GM12878 (cell line): ENCODE measurements around the gene MPZL3. TPM values are rescaled to one million over a fixed set of nuclear protein-coding genes. Genes with fewer than 3 reads are reported as not detected.
A peak's percentile ranks its signal among the peaks of the same experiment; 100 is the strongest.

Experiments used
- ATAC-seq: fragments of 200-7000 bp; cut with Tn5 transposase; 3 replicates; pipeline ENCODE4 v1.9.1; 2020; ENCODE audit warnings: mild to moderate bottlenecking, moderate library complexity
- BruUV-seq: library from RNA; stranded (reverse); fragments of 400-500 nt; replicated peaks from 2 replicates; lab custom pipeline; 2021; lab: Mats Ljungman, UMichigan
- CTCF ChIA-PET: fragments of 300-600 bp; sonication (Branson Sonifier 250); formaldehyde crosslinking; extraction: SDS; loops from one replicate; lab custom pipeline; 2021; ENCODE audit warnings: inconsistent platforms; lab: Yijun Ruan, JAX
- POLR2A ChIA-PET: fragments of 350-600 bp; formaldehyde crosslinking; extraction: SDS; loops from one replicate; lab custom pipeline; 2021; ENCODE audit warnings: inconsistent platforms; lab: Charles Lee
- RAD21 ChIA-PET: fragments of 300-600 bp; sonication (Branson Sonifier 250); formaldehyde crosslinking; loops from one replicate; lab custom pipeline; 2023; ENCODE audit warnings: antibody characterized with exemption; ENCODE audit not compliant: unreplicated experiment; lab: Charles Lee
- SMC1A ChIA-PET: fragments of 300-600 bp; sonication (Branson Sonifier 250); formaldehyde crosslinking; loops from one replicate; lab custom pipeline; 2023; ENCODE audit not compliant: unreplicated experiment, uncharacterized antibody; lab: Charles Lee
- DNase-seq: peaks from one replicate; pipeline ENCODE4 v3.0.0-alpha.2; 2011; ENCODE audit warnings: low read depth, low spot score
- FAIRE-seq: peaks from 3 replicates; lab custom pipeline; 2011; peaks lifted over from hg19 to GRCh38; lab: Jason Lieb, UNC
- H2AFZ ChIP-seq: 2 replicates; pipeline ENCODE4 v1.6.0; 2011; ENCODE audit warnings: low read depth, low read length, control low read depth; ENCODE audit not compliant: control insufficient read depth
- H3K27ac ChIP-seq: 2 replicates; pipeline ENCODE4 v1.5.1; 2011; ENCODE audit warnings: control low read depth; ENCODE audit not compliant: control insufficient read depth, insufficient read depth
- H3K27me3 ChIP-seq, 2 experiments: replicated peaks in 1 of 2; 2 replicates each; pipeline versions ENCODE4 v1.6.0 to v1.6.1; 2011; ENCODE audit warnings: low read length in 1 of 2; ENCODE audit not compliant: control insufficient read depth in 2 of 2, insufficient read depth in 2 of 2
- H3K36me3 ChIP-seq, 2 experiments: 2 replicates each; pipeline ENCODE4 v1.5.1; 2011; ENCODE audit warnings: low read length in 1 of 2; ENCODE audit not compliant: control insufficient read depth in 2 of 2, insufficient read depth in 2 of 2
- H3K4me1 ChIP-seq: 2 replicates; pipeline ENCODE4 v1.6.1; 2011; ENCODE audit warnings: mild to moderate bottlenecking, low read length, moderate library complexity, mixed read lengths; ENCODE audit not compliant: control insufficient read depth, insufficient read depth
- H3K4me2 ChIP-seq: 2 replicates; pipeline ENCODE4 v1.6.0; 2011; ENCODE audit warnings: control low read depth; ENCODE audit not compliant: control insufficient read depth, insufficient read depth
- H3K4me3 ChIP-seq: fragments of 200-600 bp; sonication (generic); 2 replicates; pipeline ENCODE4 v1.5.1; 2016
- H3K79me2 ChIP-seq: 2 replicates; pipeline ENCODE4 v1.6.0; 2011; ENCODE audit warnings: low read length; ENCODE audit not compliant: control insufficient read depth, insufficient read depth
- H3K9ac ChIP-seq: 2 replicates; pipeline ENCODE4 v1.8.0; 2011; ENCODE audit warnings: low read length, control low read depth, mixed read lengths; ENCODE audit not compliant: control insufficient read depth, insufficient read depth
- H3K9me3 ChIP-seq: replicated peaks from 3 replicates; pipeline ENCODE4 v1.5.1; 2011; ENCODE audit warnings: mild to moderate bottlenecking, low read length; ENCODE audit not compliant: control insufficient read depth, insufficient read depth
- H4K20me1 ChIP-seq: 2 replicates; pipeline ENCODE4 v1.6.0; 2011; ENCODE audit not compliant: control insufficient read depth, insufficient read depth
- ASH2L ChIP-seq: fragments of 300-600, 200-600 bp; sonication (generic); IDR thresholded peaks from 2 replicates; pipeline ENCODE4 v1.6.1; 2017; ENCODE audit warnings: low read depth, mild to moderate bottlenecking, borderline replicate concordance
- CHD1 ChIP-seq: IDR thresholded peaks from 2 replicates; pipeline ENCODE4 v1.6.1; 2012; ENCODE audit warnings: low read depth, low read length, improper control_type of control experiment
- MEF2A ChIP-seq: IDR thresholded peaks from 2 replicates; pipeline ENCODE4 v1.6.1; 2011; ENCODE audit warnings: low read depth, mild to moderate bottlenecking, low read length, moderate library complexity; ENCODE audit not compliant: insufficient read depth
- ZNF217 ChIP-seq: fragments of 450-650 bp; IDR thresholded peaks from 2 replicates; pipeline ENCODE4 v1.6.1; 2017; ENCODE audit warnings: antibody characterized with exemption, mild to moderate bottlenecking
- WGBS: methylation state at CpG from one replicate; pipeline ENCODE4 v1.1.6; 2016; ENCODE audit warnings: low lambda C conversion rate; ENCODE audit not compliant: insufficient replicate concordance, insufficient coverage; ENCODE audit errors: missing lambda C conversion rate; 5-methylcytosine and 5-hydroxymethylcytosine counted together
- in situ Hi-C: fragments of 300-500 bp; cut with MboI; formaldehyde crosslinking; loops from 9 replicates; pipeline ENCODE4 v1.14.3; 2018; ENCODE audit warnings: mixed read lengths
- intact Hi-C: fragments of 100-400 bp; cut with micrococcal nuclease; formaldehyde crosslinking; loops from one replicate; pipeline ENCODE4 v1.14.2; 2022; ENCODE audit not compliant: unreplicated experiment
- polyA plus RNA-seq, 11 experiments: library from polyadenylated mRNA; depleted of rRNA in 4 of 11; unstranded in 6 of 11; stranded (reverse) in 5 of 11; fragments of >200 nt; fragmentation: Nextera tagmentation in 4 of 11; fragmentation: Illumina TruSeq in 1 of 11; extraction: Ambion mirVana in 4 of 11; extraction: Trizol in 1 of 11; gene quantifications; 1 replicate in 1 of 11; 2 replicates in 10 of 11; pipeline versions ENCODE4 v1.2.1 to v1.2.3, GENCODE V29; 2011 to 2016; ENCODE audit warnings: inconsistent platforms in 2 of 11, missing spikeins in 2 of 11, low read depth in 1 of 11
- total RNA-seq, 4 experiments: library from RNA; depleted of rRNA in 3 of 4; stranded (reverse); fragments of >200 nt in 3 of 4; fragmentation: Illumina TruSeq in 1 of 4; extraction: Trizol in 1 of 4; gene quantifications; 2 replicates each; pipeline versions ENCODE4 v1.2.1 to v1.2.3, GENCODE V29; 2013 to 2021
- TF ChIP-seq, protein P1 (sequence below): fragments of 450-650 bp; IDR thresholded peaks from 2 replicates; pipeline ENCODE4 v1.6.1; 2018; ENCODE audit warnings: mild to moderate bottlenecking, low read depth, moderate library complexity; ENCODE audit not compliant: partially characterized antibody
- TF ChIP-seq, protein P2 (sequence below): fragments of 150-350 bp; IDR thresholded peaks from 2 replicates; pipeline ENCODE4 v1.6.1; 2016; ENCODE audit warnings: low read depth, low read length

The MPZL3 gene
- total and polyA plus RNA-seq, 10 of the 15 experiments (the other 5 are each of a cell fraction or from before 2014, with no cell fraction given), result 2.1 to 7.5 (median 6.2) TPM

DNA sequence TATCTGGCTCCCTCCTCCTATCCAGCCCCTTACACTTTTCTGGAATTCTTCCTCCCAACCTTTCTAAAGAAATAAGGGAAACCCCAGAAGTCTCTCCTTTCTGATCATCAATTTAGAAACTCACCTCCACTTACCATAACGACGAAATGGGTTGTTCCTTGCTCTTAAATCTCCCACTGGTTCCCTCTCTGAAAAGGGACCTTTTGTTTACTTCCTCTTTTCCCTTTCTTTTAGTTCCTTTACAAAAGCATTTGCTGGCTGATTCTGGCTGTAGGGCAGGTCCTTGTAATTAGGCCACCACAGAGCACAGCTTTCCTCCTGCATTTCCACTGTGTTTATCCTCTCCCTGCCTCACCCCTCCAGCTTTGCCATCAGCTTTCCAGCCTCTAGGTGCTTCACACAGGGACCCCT lies 39.4 kb downstream of the MPZL3 start:
- 53% methylated on average over 2 of the region's 2 CpGs for WGBS
- in situ Hi-C loops, result no loop called here
- H3K27ac ChIP-seq, result no peak overlapping the region
- H3K9ac ChIP-seq, result no peak overlapping the region
- H2AFZ ChIP-seq, result no peak overlapping the region
- H3K4me2 ChIP-seq, result no peak overlapping the region
- RAD21 ChIA-PET, result interaction anchor here (2.4 to 4.2 kb wide), 3 partner anchors 10 to 14 kb away, joined by 9 to 43 read pairs (median 21); partner anchors contain the start of gene JAML
- FAIRE-seq (no peak), ATAC-seq (no peak), DNase-seq (no peak)
- POLR2A ChIA-PET, result interaction anchor here (0.8 to 1.2 kb wide), 2 partner anchors 14 to 47 kb away, joined by 3 read pairs; no protein-coding TSS in a partner anchor
- H3K79me2 ChIP-seq, result no peaks in the 10 kb centered on the region
- no TSS peak for BruUV-seq
- H4K20me1 ChIP-seq, result no peaks in the 10 kb centered on the region
- TF ChIP-seq ZNF217 (0 out of 2 replicates have a peak, but pooled peaks have one; percentile 22), ASH2L (no peak)
- H3K4me1 ChIP-seq, result peaks cover 36% of the 10 kb centered on the region
- SMC1A ChIA-PET, result interaction anchor here (0.8 to 5.8 kb wide), 10 partner anchors 10 to 44 kb away, joined by 3 to 57 read pairs (median 10); partner anchors contain the start of gene MPZL3
- no peaks in the 10 kb centered on the region; the same call in 2 of the 3 replicates for H3K9me3 ChIP-seq
- intact Hi-C loops, result no loop called here
- no peaks in the 10 kb centered on the region for H3K36me3 ChIP-seq
- no peaks in the 10 kb centered on the region for H3K27me3 ChIP-seq
- H3K4me3 ChIP-seq, result no peak overlapping the region
- CTCF ChIA-PET, result interaction anchor here (0.6 to 6.9 kb wide), 8 partner anchors 10 to 83 kb away, joined by 3 to 62 read pairs (median 6); partner anchors contain the start of gene JAML

DNA sequence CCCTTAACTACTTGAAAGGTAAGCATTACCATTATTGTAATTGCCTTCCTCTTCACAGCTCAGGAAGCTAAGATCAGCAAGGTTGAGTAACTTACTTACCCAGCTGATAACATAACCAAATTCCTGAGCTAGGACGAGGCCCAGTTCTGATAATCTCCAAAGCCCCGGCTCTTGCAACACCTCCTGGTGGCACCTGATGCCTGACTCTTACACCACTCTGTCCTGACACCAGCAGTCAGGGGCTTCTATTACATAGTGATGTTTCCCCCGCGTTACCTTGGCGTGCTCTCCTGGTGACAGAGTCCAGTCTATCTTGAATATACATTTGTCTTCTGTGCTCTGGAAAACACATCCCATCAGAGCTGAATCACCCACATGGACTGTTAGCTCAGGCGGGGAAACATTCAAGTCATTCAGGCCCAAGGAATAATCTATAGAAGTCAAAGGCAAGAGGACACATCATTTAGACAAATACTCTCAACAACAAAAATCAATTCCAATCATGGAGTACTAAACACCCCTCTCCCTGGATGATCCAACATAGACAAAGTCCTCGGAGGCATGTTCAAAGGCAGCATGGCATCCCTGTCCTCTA lies 39.9 kb downstream of the MPZL3 start:
- H3K27me3 ChIP-seq, result no peaks in the 10 kb centered on the region
- ATAC-seq, result no peak
- no peak overlapping the region for H3K27ac ChIP-seq
- ChIA-PET CTCF (interaction anchor here (0.6 to 6.9 kb wide), 11 partner anchors 10 to 276 kb away, joined by 3 to 62 read pairs (median 4); partner anchors contain the start of gene JAML), SMC1A (interaction anchor here (1.0 to 3.4 kb wide), 11 partner anchors 10 to 99 kb away, joined by 3 to 17 read pairs (median 3); no protein-coding TSS in a partner anchor), POLR2A (interaction anchor here (1.2 kb wide), 1 partner anchor 15 kb away, joined by 3 read pairs; no protein-coding TSS in a partner anchor), RAD21 (interaction anchor here (1.1 to 1.5 kb wide), 3 partner anchors 8 to 75 kb away, joined by 3 to 6 read pairs (median 3); partner anchors contain the start of gene JAML)
- no peak overlapping the region for H3K9ac ChIP-seq
- 73% methylated on average over 7 of the region's 7 CpGs for WGBS
- H2AFZ ChIP-seq, result no peak overlapping the region
- no peak overlapping the region for H3K4me2 ChIP-seq
- no peaks in the 10 kb centered on the region for H4K20me1 ChIP-seq
- in situ Hi-C loops, result no loop called here
- FAIRE-seq, result no peak
- no peaks in the 10 kb centered on the region for H3K36me3 ChIP-seq
- H3K4me3 ChIP-seq, result no peak overlapping the region
- no peak for DNase-seq
- H3K9me3 ChIP-seq, result no peaks in the 10 kb centered on the region; the same call in 2 of the 3 replicates
- BruUV-seq, result no TSS peak
- peaks cover 34% of the 10 kb centered on the region for H3K4me1 ChIP-seq
- intact Hi-C loops, result no loop called here
- H3K79me2 ChIP-seq, result no peaks in the 10 kb centered on the region
- TF ChIP-seq, protein P1, sequence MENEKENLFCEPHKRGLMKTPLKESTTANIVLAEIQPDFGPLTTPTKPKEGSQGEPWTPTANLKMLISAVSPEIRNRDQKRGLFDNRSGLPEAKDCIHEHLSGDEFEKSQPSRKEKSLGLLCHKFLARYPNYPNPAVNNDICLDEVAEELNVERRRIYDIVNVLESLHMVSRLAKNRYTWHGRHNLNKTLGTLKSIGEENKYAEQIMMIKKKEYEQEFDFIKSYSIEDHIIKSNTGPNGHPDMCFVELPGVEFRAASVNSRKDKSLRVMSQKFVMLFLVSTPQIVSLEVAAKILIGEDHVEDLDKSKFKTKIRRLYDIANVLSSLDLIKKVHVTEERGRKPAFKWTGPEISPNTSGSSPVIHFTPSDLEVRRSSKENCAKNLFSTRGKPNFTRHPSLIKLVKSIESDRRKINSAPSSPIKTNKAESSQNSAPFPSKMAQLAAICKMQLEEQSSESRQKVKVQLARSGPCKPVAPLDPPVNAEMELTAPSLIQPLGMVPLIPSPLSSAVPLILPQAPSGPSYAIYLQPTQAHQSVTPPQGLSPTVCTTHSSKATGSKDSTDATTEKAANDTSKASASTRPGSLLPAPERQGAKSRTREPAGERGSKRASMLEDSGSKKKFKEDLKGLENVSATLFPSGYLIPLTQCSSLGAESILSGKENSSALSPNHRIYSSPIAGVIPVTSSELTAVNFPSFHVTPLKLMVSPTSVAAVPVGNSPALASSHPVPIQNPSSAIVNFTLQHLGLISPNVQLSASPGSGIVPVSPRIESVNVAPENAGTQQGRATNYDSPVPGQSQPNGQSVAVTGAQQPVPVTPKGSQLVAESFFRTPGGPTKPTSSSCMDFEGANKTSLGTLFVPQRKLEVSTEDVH, result no peak
- no peak for TF ChIP-seq CHD1
- TF ChIP-seq, protein P2, sequence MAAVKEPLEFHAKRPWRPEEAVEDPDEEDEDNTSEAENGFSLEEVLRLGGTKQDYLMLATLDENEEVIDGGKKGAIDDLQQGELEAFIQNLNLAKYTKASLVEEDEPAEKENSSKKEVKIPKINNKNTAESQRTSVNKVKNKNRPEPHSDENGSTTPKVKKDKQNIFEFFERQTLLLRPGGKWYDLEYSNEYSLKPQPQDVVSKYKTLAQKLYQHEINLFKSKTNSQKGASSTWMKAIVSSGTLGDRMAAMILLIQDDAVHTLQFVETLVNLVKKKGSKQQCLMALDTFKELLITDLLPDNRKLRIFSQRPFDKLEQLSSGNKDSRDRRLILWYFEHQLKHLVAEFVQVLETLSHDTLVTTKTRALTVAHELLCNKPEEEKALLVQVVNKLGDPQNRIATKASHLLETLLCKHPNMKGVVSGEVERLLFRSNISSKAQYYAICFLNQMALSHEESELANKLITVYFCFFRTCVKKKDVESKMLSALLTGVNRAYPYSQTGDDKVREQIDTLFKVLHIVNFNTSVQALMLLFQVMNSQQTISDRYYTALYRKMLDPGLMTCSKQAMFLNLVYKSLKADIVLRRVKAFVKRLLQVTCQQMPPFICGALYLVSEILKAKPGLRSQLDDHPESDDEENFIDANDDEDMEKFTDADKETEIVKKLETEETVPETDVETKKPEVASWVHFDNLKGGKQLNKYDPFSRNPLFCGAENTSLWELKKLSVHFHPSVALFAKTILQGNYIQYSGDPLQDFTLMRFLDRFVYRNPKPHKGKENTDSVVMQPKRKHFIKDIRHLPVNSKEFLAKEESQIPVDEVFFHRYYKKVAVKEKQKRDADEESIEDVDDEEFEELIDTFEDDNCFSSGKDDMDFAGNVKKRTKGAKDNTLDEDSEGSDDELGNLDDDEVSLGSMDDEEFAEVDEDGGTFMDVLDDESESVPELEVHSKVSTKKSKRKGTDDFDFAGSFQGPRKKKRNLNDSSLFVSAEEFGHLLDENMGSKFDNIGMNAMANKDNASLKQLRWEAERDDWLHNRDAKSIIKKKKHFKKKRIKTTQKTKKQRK, result no peak
- TF ChIP-seq MEF2A, result no peak
